HepG2 (cell line): Measurements from ENCODE around the gene FAM89B. TPM values are rescaled to one million over a fixed set of nuclear protein-coding genes. Genes with fewer than 3 reads are reported as not detected.

ENCODE experiments used
- ARNTL ChIP-seq: sonication (generic); formaldehyde crosslinking; IDR thresholded peaks from 2 replicates; pipeline ENCODE4 v1.4.0; 2020; ENCODE audit warnings: mild to moderate bottlenecking, missing genetic modification reagents
- FOSL2 ChIP-seq: sonication (generic); formaldehyde crosslinking; IDR thresholded peaks from 2 replicates; pipeline ENCODE4 v1.4.0; 2020; ENCODE audit warnings: missing genetic modification reagents
- FOXM1 ChIP-seq: sonication (generic); formaldehyde crosslinking; IDR thresholded peaks from 2 replicates; pipeline ENCODE4 v1.5.0; 2020; ENCODE audit warnings: missing genetic modification reagents
- FOXO1 ChIP-seq: sonication (generic); formaldehyde crosslinking; IDR thresholded peaks from 2 replicates; pipeline ENCODE4 v1.4.0; 2020; ENCODE audit warnings: missing genetic modification reagents
- FOXP1 ChIP-seq, 2 experiments: fragments of 450-650 bp in 1 of 2; IDR thresholded peaks; 2 replicates each; pipeline ENCODE4 v1.6.1; 2017 to 2018; ENCODE audit warnings: antibody characterized with exemption in 1 of 2
- KDM2A ChIP-seq: sonication (generic); formaldehyde crosslinking; IDR thresholded peaks from 2 replicates; pipeline ENCODE4 v1.4.0; 2020; ENCODE audit warnings: low read depth, missing genetic modification reagents, borderline replicate concordance
- LCORL ChIP-seq, 2 experiments: fragments of 450-650 bp in 1 of 2; sonication (generic) in 1 of 2; formaldehyde crosslinking in 1 of 2; IDR thresholded peaks; 2 replicates each; pipeline versions ENCODE4 v1.5.0 to v1.6.1; 2017 to 2020; ENCODE audit warnings: antibody characterized with exemption in 1 of 2, missing genetic modification reagents in 1 of 2
- MTF2 ChIP-seq: sonication (generic); formaldehyde crosslinking; IDR thresholded peaks from 2 replicates; pipeline ENCODE4 v1.5.0; 2020; ENCODE audit warnings: missing genetic modification reagents, borderline replicate concordance
- PBX3 ChIP-seq: sonication (generic); formaldehyde crosslinking; IDR thresholded peaks from 2 replicates; pipeline ENCODE4 v1.8.1; 2023; ENCODE audit warnings: missing genetic modification reagents, inconsistent platforms, borderline replicate concordance
- SP5 ChIP-seq: IDR thresholded peaks from 2 replicates; pipeline ENCODE4 v1.6.1; 2016; ENCODE audit warnings: low read depth, borderline replicate concordance
- ZBTB40 ChIP-seq, 2 experiments: fragments of 450-650 bp in 1 of 2; sonication (generic) in 1 of 2; formaldehyde crosslinking in 1 of 2; IDR thresholded peaks; 2 replicates each; pipeline versions ENCODE4 v1.6.1 to v1.8.0; 2016 to 2022; ENCODE audit warnings: antibody characterized with exemption in 1 of 2, mild to moderate bottlenecking in 1 of 2, missing genetic modification reagents in 1 of 2
- ZGPAT ChIP-seq: IDR thresholded peaks from 2 replicates; pipeline ENCODE4 v1.6.1; 2016; ENCODE audit warnings: mild to moderate bottlenecking
- ZNF362 ChIP-seq: sonication (generic); formaldehyde crosslinking; IDR thresholded peaks from 2 replicates; pipeline ENCODE4 v1.4.0; 2020; ENCODE audit warnings: missing genetic modification reagents, mild to moderate bottlenecking, borderline replicate concordance
- ZSCAN20 ChIP-seq: sonication (generic); formaldehyde crosslinking; IDR thresholded peaks from 2 replicates; pipeline ENCODE4 v1.4.0; 2020; ENCODE audit warnings: missing genetic modification reagents, mild to moderate bottlenecking, borderline replicate concordance
- polyA plus RNA-seq, 8 experiments: library from polyadenylated mRNA; depleted of rRNA in 3 of 8; stranded (reverse) in 7 of 8; unstranded in 1 of 8; fragments of >200 nt; fragmentation: Illumina TruSeq in 4 of 8; extraction: Trizol in 4 of 8; gene quantifications; 2 replicates each; pipeline versions ENCODE4 v1.2.1 to v1.2.3, GENCODE V29; 2011 to 2016; ENCODE audit warnings: low read depth in 4 of 8, missing spikeins in 1 of 8, mixed read lengths in 1 of 8; ENCODE audit not compliant: insufficient read depth in 1 of 8
- total RNA-seq, 5 experiments: library from RNA; depleted of rRNA; stranded (reverse); fragments of >200 nt; fragmentation: Illumina TruSeq; extraction: Trizol; gene quantifications; 2 replicates each; pipeline ENCODE4 v1.2.3, GENCODE V29; 2016; ENCODE audit warnings: low read depth in 1 of 5

FAM89B gene
- total and polyA plus RNA-seq, 2 of the 13 experiments (the other 11 are each of a cell fraction or from before 2014, with no cell fraction given): 5.7 to 8.0 TPM

GRCh38 chr11:65558002-65558929 lies 14.1 kb upstream of the FAM89B start, which contains the start of gene LTBP3 (continued):
- TF ChIP-seq ZBTB40 (IDR thresholded peaks at IDR 0.05) (no peak), ZBTB40 (CRISPR knock-in tag; IDR thresholded peaks at IDR 0.05) (no peak), ARNTL (CRISPR knock-in tag) (no peak), ZNF362 (CRISPR knock-in tag) (peak; percentile 84), ZGPAT (CRISPR knock-in tag) (peak; percentile 44; the same call in 1 of the 2 replicates), KDM2A (CRISPR knock-in tag) (peak; percentile 57), FOXP1 (IDR thresholded peaks at IDR 0.05) (no peak), FOXP1 (CRISPR knock-in tag; IDR thresholded peaks at IDR 0.05) (0 out of 2 replicates have a peak, but pooled peaks have one; percentile 4), MTF2 (0 out of 2 replicates have a peak, but pooled peaks have one; percentile 9), PBX3 (CRISPR knock-in tag) (no peak), ZSCAN20 (0 out of 2 replicates have a peak, but pooled peaks have one; percentile 32), FOXM1 (no peak), FOSL2 (CRISPR knock-in tag) (0 out of 2 replicates have a peak, but pooled peaks have one; percentile 1), FOXO1 (CRISPR knock-in tag) (peak; percentile 38; the same call in 1 of the 2 replicates), LCORL (IDR thresholded peaks at IDR 0.05) (no peak), LCORL (CRISPR knock-in tag; IDR thresholded peaks at IDR 0.05) (peak; percentile 76), SP5 (peak; percentile 53)
